ENCODE data around the gene KCNAB1. TPM values are rescaled to one million over a fixed set of nuclear protein-coding genes. Genes with fewer than 3 reads are reported as not detected.

KCNAB1 gene
- total RNA-seq, 1 experiment from 2014 or later: 1.0 TPM

DNA sequence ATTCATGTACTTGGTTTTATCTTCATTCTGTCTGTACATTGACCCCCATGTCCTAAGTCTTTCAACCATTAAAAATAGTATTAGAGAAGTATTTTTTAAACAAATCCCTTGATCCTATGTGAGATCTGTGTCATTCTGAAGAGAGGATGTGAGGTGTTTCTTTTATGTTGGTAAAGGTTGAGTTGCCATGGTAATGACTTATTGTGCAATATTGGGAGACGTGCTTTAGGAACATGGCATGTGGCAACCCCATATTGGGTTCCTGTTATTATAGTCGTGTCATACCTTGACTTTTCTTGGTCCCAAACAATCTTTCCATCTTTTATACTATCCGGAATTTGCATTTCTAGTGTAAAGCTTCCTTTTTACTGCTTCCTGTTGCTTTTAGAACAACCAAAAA is 203.1 kb downstream of the KCNAB1 start:
- DNase-seq (ENCODE audit: low spot score) (no peak), ATAC-seq (no peak)
- TF ChIP-seq FOXP4 (CRISPR knock-in tag; IDR thresholded peaks at IDR 0.05) (no peak), FOXJ3 (CRISPR knock-in tag; IDR thresholded peaks at IDR 0.05; ENCODE audit: borderline replicate concordance) (no peak), EMX1 (CRISPR knock-in tag; IDR thresholded peaks at IDR 0.05) (no peak), RORB (CRISPR knock-in tag; IDR thresholded peaks at IDR 0.05) (no peak), PRRX2 (CRISPR knock-in tag; IDR thresholded peaks at IDR 0.05) (no peak), ARID4B (CRISPR knock-in tag; IDR thresholded peaks at IDR 0.05; ENCODE audit: borderline replicate concordance) (no peak), ATF2 (CRISPR knock-in tag; IDR thresholded peaks at IDR 0.05; ENCODE audit: borderline replicate concordance, low read depth) (no peak), NFE2L1 (CRISPR knock-in tag; IDR thresholded peaks at IDR 0.05) (no peak), CREB1 (CRISPR knock-in tag; IDR thresholded peaks at IDR 0.05) (no peak), ZNF423 (CRISPR knock-in tag; IDR thresholded peaks at IDR 0.05) (no peak), NFATC4 (CRISPR knock-in tag; IDR thresholded peaks at IDR 0.05) (no peak), TEAD4 (CRISPR knock-in tag; IDR thresholded peaks at IDR 0.05) (no peak)
- TF ChIP-seq, protein P1, sequence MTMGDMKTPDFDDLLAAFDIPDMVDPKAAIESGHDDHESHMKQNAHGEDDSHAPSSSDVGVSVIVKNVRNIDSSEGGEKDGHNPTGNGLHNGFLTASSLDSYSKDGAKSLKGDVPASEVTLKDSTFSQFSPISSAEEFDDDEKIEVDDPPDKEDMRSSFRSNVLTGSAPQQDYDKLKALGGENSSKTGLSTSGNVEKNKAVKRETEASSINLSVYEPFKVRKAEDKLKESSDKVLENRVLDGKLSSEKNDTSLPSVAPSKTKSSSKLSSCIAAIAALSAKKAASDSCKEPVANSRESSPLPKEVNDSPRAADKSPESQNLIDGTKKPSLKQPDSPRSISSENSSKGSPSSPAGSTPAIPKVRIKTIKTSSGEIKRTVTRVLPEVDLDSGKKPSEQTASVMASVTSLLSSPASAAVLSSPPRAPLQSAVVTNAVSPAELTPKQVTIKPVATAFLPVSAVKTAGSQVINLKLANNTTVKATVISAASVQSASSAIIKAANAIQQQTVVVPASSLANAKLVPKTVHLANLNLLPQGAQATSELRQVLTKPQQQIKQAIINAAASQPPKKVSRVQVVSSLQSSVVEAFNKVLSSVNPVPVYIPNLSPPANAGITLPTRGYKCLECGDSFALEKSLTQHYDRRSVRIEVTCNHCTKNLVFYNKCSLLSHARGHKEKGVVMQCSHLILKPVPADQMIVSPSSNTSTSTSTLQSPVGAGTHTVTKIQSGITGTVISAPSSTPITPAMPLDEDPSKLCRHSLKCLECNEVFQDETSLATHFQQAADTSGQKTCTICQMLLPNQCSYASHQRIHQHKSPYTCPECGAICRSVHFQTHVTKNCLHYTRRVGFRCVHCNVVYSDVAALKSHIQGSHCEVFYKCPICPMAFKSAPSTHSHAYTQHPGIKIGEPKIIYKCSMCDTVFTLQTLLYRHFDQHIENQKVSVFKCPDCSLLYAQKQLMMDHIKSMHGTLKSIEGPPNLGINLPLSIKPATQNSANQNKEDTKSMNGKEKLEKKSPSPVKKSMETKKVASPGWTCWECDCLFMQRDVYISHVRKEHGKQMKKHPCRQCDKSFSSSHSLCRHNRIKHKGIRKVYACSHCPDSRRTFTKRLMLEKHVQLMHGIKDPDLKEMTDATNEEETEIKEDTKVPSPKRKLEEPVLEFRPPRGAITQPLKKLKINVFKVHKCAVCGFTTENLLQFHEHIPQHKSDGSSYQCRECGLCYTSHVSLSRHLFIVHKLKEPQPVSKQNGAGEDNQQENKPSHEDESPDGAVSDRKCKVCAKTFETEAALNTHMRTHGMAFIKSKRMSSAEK (CRISPR knock-in tag; IDR thresholded peaks at IDR 0.05; ENCODE audit: borderline replicate concordance): no peak
- TF ChIP-seq, protein P2, sequence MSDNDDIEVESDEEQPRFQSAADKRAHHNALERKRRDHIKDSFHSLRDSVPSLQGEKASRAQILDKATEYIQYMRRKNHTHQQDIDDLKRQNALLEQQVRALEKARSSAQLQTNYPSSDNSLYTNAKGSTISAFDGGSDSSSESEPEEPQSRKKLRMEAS (CRISPR knock-in tag; IDR thresholded peaks at IDR 0.05): no peak
- TF ChIP-seq, protein P3, sequence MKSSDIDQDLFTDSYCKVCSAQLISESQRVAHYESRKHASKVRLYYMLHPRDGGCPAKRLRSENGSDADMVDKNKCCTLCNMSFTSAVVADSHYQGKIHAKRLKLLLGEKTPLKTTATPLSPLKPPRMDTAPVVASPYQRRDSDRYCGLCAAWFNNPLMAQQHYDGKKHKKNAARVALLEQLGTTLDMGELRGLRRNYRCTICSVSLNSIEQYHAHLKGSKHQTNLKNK (CRISPR knock-in tag; IDR thresholded peaks at IDR 0.05): no peak
- TF ChIP-seq, protein P4, sequence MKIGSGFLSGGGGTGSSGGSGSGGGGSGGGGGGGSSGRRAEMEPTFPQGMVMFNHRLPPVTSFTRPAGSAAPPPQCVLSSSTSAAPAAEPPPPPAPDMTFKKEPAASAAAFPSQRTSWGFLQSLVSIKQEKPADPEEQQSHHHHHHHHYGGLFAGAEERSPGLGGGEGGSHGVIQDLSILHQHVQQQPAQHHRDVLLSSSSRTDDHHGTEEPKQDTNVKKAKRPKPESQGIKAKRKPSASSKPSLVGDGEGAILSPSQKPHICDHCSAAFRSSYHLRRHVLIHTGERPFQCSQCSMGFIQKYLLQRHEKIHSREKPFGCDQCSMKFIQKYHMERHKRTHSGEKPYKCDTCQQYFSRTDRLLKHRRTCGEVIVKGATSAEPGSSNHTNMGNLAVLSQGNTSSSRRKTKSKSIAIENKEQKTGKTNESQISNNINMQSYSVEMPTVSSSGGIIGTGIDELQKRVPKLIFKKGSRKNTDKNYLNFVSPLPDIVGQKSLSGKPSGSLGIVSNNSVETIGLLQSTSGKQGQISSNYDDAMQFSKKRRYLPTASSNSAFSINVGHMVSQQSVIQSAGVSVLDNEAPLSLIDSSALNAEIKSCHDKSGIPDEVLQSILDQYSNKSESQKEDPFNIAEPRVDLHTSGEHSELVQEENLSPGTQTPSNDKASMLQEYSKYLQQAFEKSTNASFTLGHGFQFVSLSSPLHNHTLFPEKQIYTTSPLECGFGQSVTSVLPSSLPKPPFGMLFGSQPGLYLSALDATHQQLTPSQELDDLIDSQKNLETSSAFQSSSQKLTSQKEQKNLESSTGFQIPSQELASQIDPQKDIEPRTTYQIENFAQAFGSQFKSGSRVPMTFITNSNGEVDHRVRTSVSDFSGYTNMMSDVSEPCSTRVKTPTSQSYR (CRISPR knock-in tag; IDR thresholded peaks at IDR 0.05): no peak
- TF ChIP-seq, protein P5, sequence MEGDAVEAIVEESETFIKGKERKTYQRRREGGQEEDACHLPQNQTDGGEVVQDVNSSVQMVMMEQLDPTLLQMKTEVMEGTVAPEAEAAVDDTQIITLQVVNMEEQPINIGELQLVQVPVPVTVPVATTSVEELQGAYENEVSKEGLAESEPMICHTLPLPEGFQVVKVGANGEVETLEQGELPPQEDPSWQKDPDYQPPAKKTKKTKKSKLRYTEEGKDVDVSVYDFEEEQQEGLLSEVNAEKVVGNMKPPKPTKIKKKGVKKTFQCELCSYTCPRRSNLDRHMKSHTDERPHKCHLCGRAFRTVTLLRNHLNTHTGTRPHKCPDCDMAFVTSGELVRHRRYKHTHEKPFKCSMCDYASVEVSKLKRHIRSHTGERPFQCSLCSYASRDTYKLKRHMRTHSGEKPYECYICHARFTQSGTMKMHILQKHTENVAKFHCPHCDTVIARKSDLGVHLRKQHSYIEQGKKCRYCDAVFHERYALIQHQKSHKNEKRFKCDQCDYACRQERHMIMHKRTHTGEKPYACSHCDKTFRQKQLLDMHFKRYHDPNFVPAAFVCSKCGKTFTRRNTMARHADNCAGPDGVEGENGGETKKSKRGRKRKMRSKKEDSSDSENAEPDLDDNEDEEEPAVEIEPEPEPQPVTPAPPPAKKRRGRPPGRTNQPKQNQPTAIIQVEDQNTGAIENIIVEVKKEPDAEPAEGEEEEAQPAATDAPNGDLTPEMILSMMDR (IDR thresholded peaks at IDR 0.05): no peak
- TF ChIP-seq, protein P6, sequence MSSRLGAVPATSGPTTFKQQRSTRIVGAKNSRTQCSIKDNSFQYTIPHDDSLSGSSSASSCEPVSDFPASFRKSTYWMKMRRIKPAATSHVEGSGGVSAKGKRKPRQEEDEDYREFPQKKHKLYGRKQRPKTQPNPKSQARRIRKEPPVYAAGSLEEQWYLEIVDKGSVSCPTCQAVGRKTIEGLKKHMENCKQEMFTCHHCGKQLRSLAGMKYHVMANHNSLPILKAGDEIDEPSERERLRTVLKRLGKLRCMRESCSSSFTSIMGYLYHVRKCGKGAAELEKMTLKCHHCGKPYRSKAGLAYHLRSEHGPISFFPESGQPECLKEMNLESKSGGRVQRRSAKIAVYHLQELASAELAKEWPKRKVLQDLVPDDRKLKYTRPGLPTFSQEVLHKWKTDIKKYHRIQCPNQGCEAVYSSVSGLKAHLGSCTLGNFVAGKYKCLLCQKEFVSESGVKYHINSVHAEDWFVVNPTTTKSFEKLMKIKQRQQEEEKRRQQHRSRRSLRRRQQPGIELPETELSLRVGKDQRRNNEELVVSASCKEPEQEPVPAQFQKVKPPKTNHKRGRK (CRISPR knock-in tag; IDR thresholded peaks at IDR 0.05; ENCODE audit: borderline replicate concordance): no peak
- H3K36me3 Mint-ChIP-seq: no peaks in the 10 kb centered on the region
- H3K4me1 Mint-ChIP-seq: peaks cover 5% of the 10 kb centered on the region
- POLR2A ChIA-PET: no interaction called here
- CTCF ChIA-PET: no interaction called here
- no peak overlapping the region for H3K27ac Mint-ChIP-seq
- H3K4me3 Mint-ChIP-seq: no peak overlapping the region
- no peaks in the 10 kb centered on the region for H3K27me3 Mint-ChIP-seq (ENCODE audit: low read depth)
- H3K9me3 Mint-ChIP-seq: peaks cover 8% of the 10 kb centered on the region; the same call in 1 of the 2 replicates

Data from WTC11 (cell line).